Glomerular visceral epithelial cell (primary cell): ENCODE measurements around the gene BCL2L14.

Experiments
- DNase-seq: peaks from one replicate; pipeline ENCODE4 v3.0.0-alpha.2; 2016; ENCODE audit errors: extremely low spot score

Gene BCL2L14

GRCh38 chr12:12070674-12071656 lies at the start of gene BCL2L14:
Gene BCL2L14, plus strand, starts transcription at chr12:12070939. Its CDS starts 8,367 bp downstream, at chr12:12079306.
- DNase-seq, result no peak

DNA sequence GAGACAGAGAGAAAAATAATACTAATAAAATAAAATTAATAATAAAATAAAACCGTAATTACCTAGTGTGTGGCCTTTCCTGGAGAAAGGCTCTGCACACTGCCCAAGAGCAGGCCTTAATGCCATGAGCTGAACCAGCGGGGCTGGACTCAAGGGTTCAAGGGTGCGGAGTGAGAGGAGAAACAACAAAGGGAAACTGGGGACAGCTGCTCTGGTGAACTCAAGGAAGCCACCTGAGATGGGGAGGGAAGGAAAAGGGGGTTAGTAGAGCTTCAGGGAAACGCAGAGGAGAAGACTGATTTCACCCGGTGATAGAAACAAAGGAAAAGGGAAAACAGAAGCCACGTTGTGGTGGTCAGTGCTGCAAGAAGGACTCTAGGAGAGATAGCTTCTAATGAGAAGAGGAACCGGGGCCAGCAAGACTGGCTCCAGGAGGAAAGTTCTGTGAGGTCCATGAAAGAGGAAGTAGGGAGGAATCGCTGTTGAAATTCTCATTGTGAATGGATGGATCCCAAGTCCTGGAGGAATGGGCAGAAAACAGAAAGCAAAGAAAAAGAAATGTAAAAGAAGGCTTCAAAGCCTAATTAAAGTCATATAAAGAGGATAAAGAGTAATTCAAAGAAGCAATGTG lies 48.3 kb upstream of the BCL2L14 start:
- DNase-seq, result no peak

- DNase-seq, result no peak
Measured at GRCh38 chr12:12023456-12023855, 47.3 kb upstream of the BCL2L14 start.

DNA sequence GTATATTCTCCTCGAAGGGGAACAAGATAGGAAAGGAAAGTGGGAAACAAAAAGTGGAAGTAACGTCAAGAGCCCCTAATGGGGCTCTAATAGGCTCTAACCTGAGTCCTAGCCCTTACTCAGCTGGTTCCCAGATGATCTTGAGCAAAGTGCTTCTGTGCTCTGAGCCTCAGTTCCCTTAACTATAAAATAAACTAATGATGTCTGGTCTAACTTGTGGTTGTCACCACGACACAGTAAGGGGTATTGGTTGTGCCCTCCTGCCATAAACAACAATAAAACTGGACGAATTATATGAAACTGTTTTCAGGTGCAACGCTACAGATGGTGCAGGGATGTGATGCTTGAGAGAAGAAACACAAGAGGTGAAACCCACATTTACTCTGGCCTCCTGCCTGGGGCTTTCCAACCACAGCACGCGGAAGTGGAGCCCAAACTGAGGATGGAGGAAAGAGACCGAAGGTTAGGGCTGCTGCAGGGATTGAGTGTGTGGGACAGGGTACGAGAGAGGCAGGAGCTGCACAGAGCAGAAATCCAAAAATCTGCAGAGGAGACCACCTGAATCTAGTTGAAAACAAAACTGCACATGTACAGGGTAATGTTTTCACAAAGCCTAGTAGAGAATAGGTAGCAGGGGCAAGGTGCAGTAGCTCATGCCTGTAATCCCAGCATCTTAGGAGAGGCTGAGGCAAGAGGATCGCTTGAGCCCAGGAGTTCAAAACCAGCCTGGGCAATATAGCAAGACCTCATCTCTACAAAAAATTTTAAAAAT lies 45.6 kb upstream of the BCL2L14 start:
- DNase-seq, result no peak

GRCh38 chr12:12025799-12026386 lies 44.8 kb upstream of the BCL2L14 start:
- no peak for DNase-seq

DNA sequence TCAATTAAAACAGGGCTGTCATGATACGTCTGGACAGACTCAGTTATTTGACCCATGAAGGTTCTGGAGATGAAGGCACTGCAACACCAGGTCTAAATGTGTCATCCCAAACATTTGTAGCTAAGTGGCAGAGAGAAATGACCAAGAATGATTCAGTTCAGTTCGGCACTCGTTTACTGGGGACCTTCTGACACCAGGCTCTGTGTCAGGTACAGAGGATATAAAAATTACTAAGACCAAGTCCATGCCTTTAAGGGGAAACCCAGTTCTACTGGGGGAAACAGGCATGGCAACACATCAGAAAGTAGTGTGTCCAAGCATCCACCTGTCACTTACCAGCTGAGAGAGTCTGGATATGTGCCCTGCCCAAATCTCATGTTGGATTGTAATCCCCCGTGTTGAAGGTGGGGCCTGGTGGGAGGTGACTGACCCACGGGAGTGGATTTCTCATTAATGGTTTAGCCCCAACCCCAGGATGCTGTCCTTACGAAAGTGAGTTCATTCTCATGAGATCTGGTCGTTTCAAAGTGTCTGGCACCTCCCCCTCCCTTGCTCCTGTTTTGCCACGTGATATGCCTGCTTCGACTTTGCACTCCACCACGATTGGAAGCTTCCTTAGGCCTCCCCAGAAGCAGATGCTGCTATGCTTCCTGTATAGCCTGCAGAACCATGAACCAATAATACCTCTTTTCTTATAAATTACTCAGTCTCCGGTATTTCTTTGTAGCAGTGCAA lies 41.9 kb upstream of the BCL2L14 start:
- no peak for DNase-seq

DNA sequence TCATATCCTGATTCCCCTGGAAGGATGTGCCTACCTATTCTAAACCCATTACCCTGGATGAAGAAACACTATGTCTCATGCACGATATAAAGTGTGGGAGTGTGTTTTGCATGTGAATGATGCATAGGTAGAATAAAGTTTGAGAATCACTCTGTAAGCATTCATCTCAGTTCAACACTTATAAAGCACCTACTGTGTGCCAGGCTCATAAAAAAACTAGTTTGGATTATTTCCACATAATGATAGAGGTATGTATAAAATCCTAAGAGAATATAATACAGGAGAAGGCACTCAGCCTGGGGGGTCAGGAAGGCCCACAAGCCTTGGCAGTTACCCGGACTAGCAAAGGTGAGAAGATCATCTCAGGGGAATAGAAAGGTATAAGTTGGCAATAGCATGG lies 41.1 kb upstream of the BCL2L14 start:
- DNase-seq, result no peak

DNA sequence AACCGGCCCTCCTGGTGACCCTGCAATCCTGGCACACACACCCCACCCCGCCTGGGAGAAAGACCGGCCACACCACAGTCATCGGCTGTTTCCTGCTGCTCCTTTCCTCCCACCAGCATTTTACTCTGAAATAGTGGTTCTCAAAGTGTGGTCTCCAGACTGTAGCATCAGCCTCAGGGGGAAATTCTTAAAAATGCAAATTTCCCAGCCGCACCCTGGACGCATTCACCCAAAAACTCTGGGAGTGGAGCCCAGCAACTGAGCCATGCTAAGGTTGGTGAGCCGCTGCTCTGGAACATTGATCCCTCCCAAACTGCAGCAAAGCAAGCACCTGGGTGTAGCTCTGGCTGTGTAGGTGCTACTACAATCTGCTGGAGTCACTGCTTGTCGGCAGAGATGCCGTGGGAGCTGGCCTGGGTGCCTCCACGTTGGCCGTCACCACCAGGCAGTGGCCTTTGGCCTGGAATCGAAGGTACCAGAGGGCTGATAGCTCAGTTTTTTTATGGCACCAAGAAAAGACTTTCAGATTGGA lies 38.4 kb upstream of the BCL2L14 start:
- DNase-seq, result no peak

- DNase-seq, result peak; percentile 85
Measured at GRCh38 chr12:12032851-12033797, 37.6 kb upstream of the BCL2L14 start.

DNA sequence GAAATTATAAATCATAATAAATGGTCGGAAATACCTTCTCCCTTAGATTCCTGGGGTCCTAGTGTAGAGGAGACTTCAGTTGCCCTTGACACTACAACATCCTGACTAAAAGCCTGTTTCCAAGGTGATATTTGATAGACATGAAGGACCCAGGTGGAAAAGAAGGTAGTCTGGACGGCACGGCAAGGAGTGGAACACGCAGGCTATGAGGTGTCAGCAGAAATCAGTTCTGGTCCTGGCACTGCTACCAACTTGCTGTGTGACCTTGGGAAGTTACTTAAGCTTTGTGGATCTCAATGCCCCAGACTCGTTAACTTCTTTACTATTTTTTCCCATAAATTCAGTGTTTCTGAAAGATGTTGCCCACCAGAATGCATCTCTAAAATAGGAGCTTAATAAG lies 36.9 kb upstream of the BCL2L14 start:
- DNase-seq, result no peak

GRCh38 chr12:12034344-12034743 lies 36.4 kb upstream of the BCL2L14 start:
- no peak for DNase-seq

DNA sequence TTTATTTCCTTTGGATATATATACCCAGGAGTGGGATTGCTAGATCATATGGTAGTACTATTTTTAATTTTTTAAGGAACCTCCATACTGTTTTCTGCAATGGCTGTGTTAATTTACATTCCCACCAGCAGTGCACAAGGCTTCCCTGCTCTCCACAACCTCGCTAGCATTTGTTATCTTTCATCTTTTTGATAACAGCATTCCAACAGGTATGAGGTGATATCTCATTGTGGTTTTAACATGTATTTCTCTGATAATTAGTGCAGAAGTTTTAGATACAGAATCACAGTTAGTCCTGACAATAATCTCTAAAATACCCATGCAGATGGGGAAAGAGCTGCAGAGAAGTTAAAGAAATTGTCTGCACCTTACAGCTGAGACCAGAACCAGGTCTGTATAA lies 35.5 kb upstream of the BCL2L14 start:
- no peak for DNase-seq

DNA sequence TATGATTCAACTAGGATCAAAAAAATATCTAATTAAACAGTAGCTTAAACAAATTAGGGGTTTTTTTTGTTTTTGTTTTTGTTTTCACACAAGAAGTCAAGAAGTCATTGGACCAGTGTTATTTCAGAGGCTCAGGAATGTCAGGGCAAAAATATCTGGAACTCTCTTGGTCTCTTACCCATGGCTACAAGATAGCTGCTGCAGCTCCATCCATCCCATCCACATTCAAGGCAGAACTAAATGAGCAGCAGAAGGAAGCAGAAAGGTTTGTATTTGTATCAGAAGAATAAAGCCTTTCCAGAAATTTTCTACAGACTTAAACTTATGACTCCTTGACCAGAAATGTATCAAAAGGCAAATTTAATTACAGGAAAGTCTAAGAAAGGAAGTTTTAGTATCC lies 33.8 kb upstream of the BCL2L14 start:
- DNase-seq, result no peak

- no peak for DNase-seq
Measured at GRCh38 chr12:12039897-12040296, 30.8 kb upstream of the BCL2L14 start.

- DNase-seq, result no peak
Measured at GRCh38 chr12:12046401-12046800, 24.3 kb upstream of the BCL2L14 start.

GRCh38 chr12:12047682-12048081 lies 23.1 kb upstream of the BCL2L14 start:
- DNase-seq, result no peak

GRCh38 chr12:12048266-12048665 lies 22.5 kb upstream of the BCL2L14 start:
- no peak for DNase-seq

- DNase-seq, result no peak
Measured at GRCh38 chr12:12048714-12049113, 22.0 kb upstream of the BCL2L14 start.

GRCh38 chr12:12051668-12052067 lies 19.1 kb upstream of the BCL2L14 start:
- DNase-seq, result no peak

DNA sequence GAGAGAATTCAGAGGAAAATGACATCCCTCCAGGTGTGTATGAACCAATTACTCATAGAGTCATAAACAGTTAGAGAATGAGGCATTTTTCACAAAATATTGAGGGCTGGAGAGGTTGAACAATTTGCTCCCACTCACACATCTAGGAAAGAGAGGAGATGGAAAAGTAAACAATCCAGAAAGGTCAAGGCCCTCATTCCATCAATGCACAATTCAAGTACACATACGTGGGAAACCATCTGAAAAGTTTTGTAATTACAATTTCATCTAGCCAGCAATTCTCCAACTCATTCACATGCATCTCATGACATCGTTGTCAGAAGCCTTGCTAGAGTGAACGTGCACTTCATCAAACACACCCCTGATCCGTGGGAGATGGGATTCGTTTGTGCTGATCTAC lies 15.7 kb upstream of the BCL2L14 start:
- DNase-seq, result no peak
